GM23248 (cell line): Measurements from ENCODE around the gene LAG3.

Experiments
- EZH2 ChIP-seq: fragments of 200-600 bp; sonication (generic); IDR thresholded peaks from 2 replicates; pipeline ENCODE4 v1.6.1; 2018; ENCODE audit warnings: antibody characterized with exemption, mild to moderate bottlenecking; ENCODE audit not compliant: insufficient read depth, poor library complexity, severe bottlenecking
- EZH2phosphoT487 ChIP-seq: fragments of 200-600 bp; sonication (generic); IDR thresholded peaks from 2 replicates; pipeline ENCODE4 v1.6.1; 2018; ENCODE audit warnings: antibody characterized with exemption, moderate library complexity, mild to moderate bottlenecking, low read depth; ENCODE audit not compliant: insufficient read depth

- TF ChIP-seq EZH2 (no peak), EZH2phosphoT487 (no peak)
Observed at GRCh38 chr12:6818645-6819044, 46.3 kb downstream of the LAG3 start.
